NCI-H524 treated with DMSO at 0.1 percent for 48 hours (cell line): Measurements from ENCODE around the gene CTIF.
"Not testable (repeated sequence)": the region's sequence is repeated elsewhere in the genome, so short reads cannot be mapped to it uniquely, and the experiment has no call there.

Experiments used
- DNase-seq: peaks from one replicate; lab custom pipeline; 2025; lab: John Stamatoyannopoulos, UW

The CTIF gene

GRCh38 chr18:48803951-48804855 lies 265.4 kb downstream of the CTIF start:
- no peak for DNase-seq

- DNase-seq, result no peak
Measured at GRCh38 chr18:48804856-48805610, 266.2 kb downstream of the CTIF start.

- no peak for DNase-seq
Measured at GRCh38 chr18:48805826-48806535, 267.1 kb downstream of the CTIF start.

GRCh38 chr18:48806551-48807261 lies 267.9 kb downstream of the CTIF start:
- DNase-seq, result no peak

- DNase-seq, result no peak
Measured at GRCh38 chr18:48808476-48808875, 269.6 kb downstream of the CTIF start.

GRCh38 chr18:48809365-48809764 lies 270.5 kb downstream of the CTIF start:
- no peak for DNase-seq

GRCh38 chr18:48810805-48811204 lies 272.0 kb downstream of the CTIF start:
- no peak for DNase-seq

- no peak for DNase-seq
Measured at GRCh38 chr18:48811401-48811800, 272.6 kb downstream of the CTIF start.

- DNase-seq, result not testable (repeated sequence)
Measured at GRCh38 chr18:48811977-48812451, 273.2 kb downstream of the CTIF start.

GRCh38 chr18:48813321-48813720 lies 274.5 kb downstream of the CTIF start:
- DNase-seq, result no peak

- no peak for DNase-seq
Measured at GRCh38 chr18:48813833-48814489, 275.1 kb downstream of the CTIF start.

- no peak for DNase-seq
Measured at GRCh38 chr18:48814490-48815178, 275.8 kb downstream of the CTIF start.

- no peak for DNase-seq
Measured at GRCh38 chr18:48815179-48815515, 276.3 kb downstream of the CTIF start.

- no peak for DNase-seq
Measured at GRCh38 chr18:48815581-48816324, 276.9 kb downstream of the CTIF start.

GRCh38 chr18:48816554-48816953 lies 277.7 kb downstream of the CTIF start:
- DNase-seq, result no peak

- DNase-seq, result no peak
Measured at GRCh38 chr18:48817021-48817461, 278.2 kb downstream of the CTIF start.

GRCh38 chr18:48818329-48819254 lies 279.8 kb downstream of the CTIF start:
- DNase-seq, result no peak

GRCh38 chr18:48819276-48819675 lies 280.4 kb downstream of the CTIF start:
- DNase-seq, result no peak
